ENCODE data around the gene CCDC30.

DNA sequence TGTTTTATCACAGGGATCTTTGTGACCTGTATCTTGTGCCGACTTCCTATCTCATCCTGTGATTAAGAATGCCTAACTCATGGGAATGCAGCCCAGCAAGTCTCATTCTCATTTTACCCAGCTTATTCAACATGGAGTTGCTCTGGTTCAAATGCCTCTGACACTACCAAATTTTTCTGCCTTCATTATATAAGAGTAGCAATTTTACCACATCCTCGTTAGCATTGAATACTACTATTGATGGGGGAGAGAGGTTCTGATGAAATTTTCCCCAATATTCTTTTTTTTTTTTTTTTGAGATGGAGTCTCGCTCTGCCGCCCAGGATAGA lies 150.7 kb downstream of the CCDC30 start:
- TF ChIP-seq, protein P1, sequence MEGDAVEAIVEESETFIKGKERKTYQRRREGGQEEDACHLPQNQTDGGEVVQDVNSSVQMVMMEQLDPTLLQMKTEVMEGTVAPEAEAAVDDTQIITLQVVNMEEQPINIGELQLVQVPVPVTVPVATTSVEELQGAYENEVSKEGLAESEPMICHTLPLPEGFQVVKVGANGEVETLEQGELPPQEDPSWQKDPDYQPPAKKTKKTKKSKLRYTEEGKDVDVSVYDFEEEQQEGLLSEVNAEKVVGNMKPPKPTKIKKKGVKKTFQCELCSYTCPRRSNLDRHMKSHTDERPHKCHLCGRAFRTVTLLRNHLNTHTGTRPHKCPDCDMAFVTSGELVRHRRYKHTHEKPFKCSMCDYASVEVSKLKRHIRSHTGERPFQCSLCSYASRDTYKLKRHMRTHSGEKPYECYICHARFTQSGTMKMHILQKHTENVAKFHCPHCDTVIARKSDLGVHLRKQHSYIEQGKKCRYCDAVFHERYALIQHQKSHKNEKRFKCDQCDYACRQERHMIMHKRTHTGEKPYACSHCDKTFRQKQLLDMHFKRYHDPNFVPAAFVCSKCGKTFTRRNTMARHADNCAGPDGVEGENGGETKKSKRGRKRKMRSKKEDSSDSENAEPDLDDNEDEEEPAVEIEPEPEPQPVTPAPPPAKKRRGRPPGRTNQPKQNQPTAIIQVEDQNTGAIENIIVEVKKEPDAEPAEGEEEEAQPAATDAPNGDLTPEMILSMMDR (IDR thresholded peaks at IDR 0.05), result no peak
- no peak for TF ChIP-seq POLR2A (IDR thresholded peaks at IDR 0.05)
- no peak for TF ChIP-seq EP300 (IDR thresholded peaks at IDR 0.05)
